Parathyroid adenoma (tissue), 2 donors: ENCODE data around the gene GLI3.

Experiments
- H2AFZ ChIP-seq: fragments of 300-600 bp; sonication (generic); one replicate; pipeline ENCODE4 v1.7.0; 2017; ENCODE audit warnings: antibody characterized with exemption, mild to moderate bottlenecking
- H3K27ac ChIP-seq: fragments of 300-600 bp; sonication (generic); one replicate; pipeline ENCODE4 v1.7.0; 2017
- H3K27me3 ChIP-seq: fragments of 300-600 bp; sonication (generic); one replicate; pipeline ENCODE4 v1.7.0; 2017; ENCODE audit warnings: low read length; ENCODE audit not compliant: control insufficient read depth, insufficient read depth
- H3K36me3 ChIP-seq: fragments of 300-600 bp; sonication (generic); one replicate; pipeline ENCODE4 v1.7.0; 2017; ENCODE audit warnings: low read length; ENCODE audit not compliant: control insufficient read depth, insufficient read depth
- H3K4me1 ChIP-seq: fragments of 300-600 bp; sonication (generic); one replicate; pipeline ENCODE4 v1.7.0; 2017; ENCODE audit warnings: control low read depth
- H3K4me2 ChIP-seq: fragments of 300-600 bp; sonication (generic); one replicate; pipeline ENCODE4 v1.7.0; 2017; ENCODE audit warnings: low read length
- H3K4me3 ChIP-seq: fragments of 300-600 bp; sonication (generic); one replicate; pipeline ENCODE4 v1.7.0; 2017; ENCODE audit warnings: low read depth, low read length
- H3K79me2 ChIP-seq: fragments of 300-600 bp; sonication (generic); one replicate; pipeline ENCODE4 v1.7.0; 2017; ENCODE audit warnings: control low read depth
- H3K9ac ChIP-seq: fragments of 300-600 bp; sonication (generic); one replicate; pipeline ENCODE4 v1.7.0; 2017; ENCODE audit warnings: mild to moderate bottlenecking
- H3K9me3 ChIP-seq: fragments of 300-600 bp; sonication (generic); one replicate; pipeline ENCODE4 v1.7.0; 2017; ENCODE audit warnings: low read length; ENCODE audit not compliant: control insufficient read depth
- CTCF ChIP-seq: fragments of 300-600 bp; sonication (generic); IDR thresholded peaks from one replicate; pipeline ENCODE4 v1.7.0; 2017; ENCODE audit warnings: antibody characterized with exemption, mild to moderate bottlenecking
- donor health status: primary hyperparathyroidism.

GLI3 gene

DNA sequence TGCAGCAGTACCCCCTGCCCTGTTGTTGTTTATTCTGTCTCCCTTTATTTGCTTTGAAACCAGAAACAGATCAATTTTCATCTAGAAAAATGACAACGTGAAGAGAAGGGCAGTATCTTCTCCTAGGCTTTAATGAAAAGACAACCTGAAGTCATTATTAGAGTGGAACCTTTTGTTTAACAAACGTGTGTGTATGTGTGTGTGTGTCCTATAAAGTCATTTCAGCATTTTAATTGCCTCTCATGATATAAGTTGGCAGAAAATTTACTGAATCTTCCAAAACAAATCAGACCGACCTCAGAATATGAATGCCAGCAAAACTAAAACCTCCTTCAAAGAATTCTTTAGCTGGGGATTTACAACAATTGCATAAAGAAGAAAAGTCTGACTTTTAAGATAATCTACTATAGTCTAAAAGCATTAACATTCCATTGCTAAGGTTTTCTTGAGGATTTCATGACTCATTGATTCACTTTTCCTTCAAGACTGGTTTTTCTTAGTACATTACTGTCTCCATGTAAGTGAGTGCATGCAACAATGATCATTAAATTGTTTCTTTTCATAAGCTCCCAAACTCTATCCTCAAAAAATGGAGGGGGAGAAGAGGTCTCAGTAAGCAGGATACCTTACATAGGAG, 3.2 kb downstream of the GLI3 start:
- H3K79me2 ChIP-seq: no peaks in the 10 kb centered on the region
- no peak overlapping the region for H3K27ac ChIP-seq
- no peaks in the 10 kb centered on the region for H3K27me3 ChIP-seq
- H3K36me3 ChIP-seq: no peaks in the 10 kb centered on the region
- H2AFZ ChIP-seq: no peak overlapping the region
- H3K9ac ChIP-seq: no peak overlapping the region
- H3K4me2 ChIP-seq: no peak overlapping the region
- H3K4me3 ChIP-seq: no peak overlapping the region
- no peaks in the 10 kb centered on the region for H3K9me3 ChIP-seq
- no peaks in the 10 kb centered on the region for H3K4me1 ChIP-seq
- no peak for TF ChIP-seq CTCF

GRCh38 chr7:42233171-42233570, 3.8 kb downstream of the GLI3 start:
- no peaks in the 10 kb centered on the region for H3K9me3 ChIP-seq
- H3K4me3 ChIP-seq: no peak overlapping the region
- no peaks in the 10 kb centered on the region for H3K79me2 ChIP-seq
- H3K27me3 ChIP-seq: no peaks in the 10 kb centered on the region
- no peak overlapping the region for H3K9ac ChIP-seq
- no peak overlapping the region for H3K27ac ChIP-seq
- no peak for TF ChIP-seq CTCF
- H3K36me3 ChIP-seq: no peaks in the 10 kb centered on the region
- no peak overlapping the region for H3K4me2 ChIP-seq
- H3K4me1 ChIP-seq: no peaks in the 10 kb centered on the region
- H2AFZ ChIP-seq: no peak overlapping the region

DNA sequence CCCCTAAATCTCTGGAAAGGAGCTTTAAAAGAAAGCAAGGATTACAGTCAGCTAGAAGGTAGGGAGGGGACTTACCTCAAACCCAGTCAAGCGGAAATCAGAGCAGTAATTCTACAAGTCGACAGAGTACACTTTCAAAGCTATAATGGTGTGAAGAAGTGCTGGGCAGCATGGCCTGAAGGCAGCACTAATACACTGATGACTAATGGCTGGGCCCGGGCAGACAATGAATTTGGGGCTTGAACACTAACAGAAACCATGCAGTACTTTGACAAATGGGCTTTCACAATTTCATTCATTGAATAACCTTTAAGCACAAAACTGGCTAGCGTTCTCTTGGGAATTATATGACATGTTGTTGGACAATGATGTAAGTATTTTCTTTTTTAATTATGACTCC, 4.7 kb downstream of the GLI3 start:
- H3K4me2 ChIP-seq: no peak overlapping the region
- no peak overlapping the region for H2AFZ ChIP-seq
- H3K27ac ChIP-seq: no peak overlapping the region
- H3K9ac ChIP-seq: no peak overlapping the region
- no peak overlapping the region for H3K4me3 ChIP-seq
- TF ChIP-seq CTCF: no peak
- no peaks in the 10 kb centered on the region for H3K9me3 ChIP-seq
- H3K36me3 ChIP-seq: no peaks in the 10 kb centered on the region
- no peaks in the 10 kb centered on the region for H3K79me2 ChIP-seq
- H3K27me3 ChIP-seq: no peaks in the 10 kb centered on the region
- H3K4me1 ChIP-seq: no peaks in the 10 kb centered on the region

GRCh38 chr7:42231043-42231787, 5.8 kb downstream of the GLI3 start:
- no peak overlapping the region for H3K4me3 ChIP-seq
- H3K27me3 ChIP-seq: no peaks in the 10 kb centered on the region
- no peak overlapping the region for H3K4me2 ChIP-seq
- no peak for TF ChIP-seq CTCF
- H3K79me2 ChIP-seq: no peaks in the 10 kb centered on the region
- no peaks in the 10 kb centered on the region for H3K36me3 ChIP-seq
- no peak overlapping the region for H3K9ac ChIP-seq
- no peak overlapping the region for H3K27ac ChIP-seq
- no peaks in the 10 kb centered on the region for H3K4me1 ChIP-seq
- no peak overlapping the region for H2AFZ ChIP-seq
- no peaks in the 10 kb centered on the region for H3K9me3 ChIP-seq
